Right renal pelvis (tissue), 4 donors: ENCODE results near the gene ADCY9. TPM values are rescaled to one million over a fixed set of nuclear protein-coding genes. Genes with fewer than 3 reads are reported as not detected.
"Not testable (repeated sequence)": the region's sequence is repeated elsewhere in the genome, so short reads cannot be mapped to it uniquely, and the experiment has no call there.

ENCODE experiments used
- DNase-seq, 4 donors: peaks; one replicate each; pipeline ENCODE4 v3.0.0-alpha.2; 2013; ENCODE audit warnings: low read depth in 4 of 4, low spot score in 3 of 4, missing footprints in 1 of 4
- polyA plus RNA-seq, 4 donors: library from polyadenylated mRNA; unstranded; fragments of 120-200 nt; gene quantifications; one replicate each; pipeline ENCODE4 v1.2.1, GENCODE V29; 2013; ENCODE audit not compliant: insufficient read length in 4 of 4

ADCY9 gene
- 10 to 100 TPM in 1 of 4 donors, 1 to 10 TPM in 3; 7.9 to 10.4 (median 9.7) TPM for polyA plus RNA-seq

DNA sequence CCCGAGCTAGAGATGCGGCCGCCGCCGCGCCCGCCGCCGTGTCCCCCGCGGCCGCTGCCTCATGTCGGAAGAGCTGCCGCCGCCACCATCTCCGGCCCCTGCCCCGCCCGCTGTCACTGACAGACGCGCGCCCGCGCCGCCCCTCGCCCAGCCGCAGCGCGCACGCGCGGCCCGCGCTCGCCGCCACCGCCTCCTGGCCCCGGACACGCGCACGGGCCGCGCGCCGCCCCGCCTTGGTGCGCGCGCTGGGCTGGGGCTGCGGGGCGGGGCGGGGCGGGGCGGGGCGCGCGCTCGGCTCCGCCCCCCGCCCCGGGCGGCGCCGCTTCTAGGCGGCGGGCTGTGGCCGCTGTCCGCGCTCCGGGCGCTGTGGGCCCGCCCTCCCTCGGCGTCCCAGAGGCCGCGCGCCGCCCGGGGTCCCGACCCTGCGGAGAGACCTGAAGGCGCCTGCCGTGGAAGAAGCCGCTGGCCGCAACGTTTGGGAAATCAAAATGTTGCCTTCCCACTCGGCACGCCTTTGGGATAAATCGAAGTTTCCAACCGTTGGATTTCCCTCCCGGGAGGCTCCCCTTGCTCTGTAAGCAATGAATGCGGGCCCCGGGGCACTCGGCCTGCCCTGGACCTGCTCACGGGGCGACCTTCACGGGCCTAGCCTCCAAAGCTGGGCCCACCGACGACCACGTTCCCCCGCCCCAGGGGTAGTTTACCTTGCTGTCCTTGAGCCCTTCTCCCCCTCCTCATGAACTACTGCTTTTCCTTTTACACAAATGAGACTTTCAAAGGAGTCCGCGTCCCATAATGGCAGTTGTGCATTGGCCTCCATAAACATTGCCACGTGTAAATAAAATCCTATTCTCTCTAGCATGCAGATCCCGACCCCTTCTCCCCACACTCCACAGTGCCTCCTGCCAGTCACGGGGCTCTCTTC is at the start of gene ADCY9:
Gene ADCY9, minus strand, starts transcription at position 118 of the 925 bp plus-strand sequence. CDS start 1,000 bp downstream, outside the sequence.
- DNase-seq: peak; percentile 47 to 71 (median 63)

DNA sequence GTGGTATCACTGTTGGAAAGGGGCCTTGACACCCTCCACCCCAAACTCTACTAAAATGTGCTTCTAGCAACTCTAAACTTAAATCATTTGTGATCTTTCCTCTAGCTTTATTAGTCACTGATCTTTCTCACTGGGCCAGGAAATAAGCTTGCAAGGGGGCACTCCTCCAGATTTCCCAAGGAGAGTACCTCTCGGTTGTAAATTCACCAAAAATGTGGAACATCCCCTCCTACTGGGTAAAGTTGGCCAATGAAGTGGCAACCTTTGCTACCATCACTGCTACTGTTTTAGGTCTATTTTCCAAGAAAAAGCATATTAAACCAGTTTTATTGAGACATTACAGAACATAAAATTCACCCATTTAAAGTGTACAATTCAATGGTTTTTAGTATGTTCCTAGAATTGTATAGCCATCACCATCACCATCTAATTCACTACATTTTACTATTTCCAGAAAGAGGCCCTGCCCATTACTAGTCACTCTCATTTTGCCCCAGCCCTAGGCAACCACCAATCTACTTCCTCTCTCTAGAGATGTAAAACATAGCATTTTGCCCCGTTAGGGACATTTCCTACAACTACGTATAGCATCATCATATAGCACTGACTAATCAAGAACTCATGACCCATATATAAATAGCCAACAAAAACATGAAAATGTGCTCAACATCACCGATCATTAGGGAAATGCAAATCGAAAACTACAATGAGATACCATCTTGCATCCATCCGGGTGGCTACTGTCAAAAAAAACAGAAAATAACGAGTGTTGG is 44.6 kb upstream of the ADCY9 start:
- no peak for DNase-seq

DNA sequence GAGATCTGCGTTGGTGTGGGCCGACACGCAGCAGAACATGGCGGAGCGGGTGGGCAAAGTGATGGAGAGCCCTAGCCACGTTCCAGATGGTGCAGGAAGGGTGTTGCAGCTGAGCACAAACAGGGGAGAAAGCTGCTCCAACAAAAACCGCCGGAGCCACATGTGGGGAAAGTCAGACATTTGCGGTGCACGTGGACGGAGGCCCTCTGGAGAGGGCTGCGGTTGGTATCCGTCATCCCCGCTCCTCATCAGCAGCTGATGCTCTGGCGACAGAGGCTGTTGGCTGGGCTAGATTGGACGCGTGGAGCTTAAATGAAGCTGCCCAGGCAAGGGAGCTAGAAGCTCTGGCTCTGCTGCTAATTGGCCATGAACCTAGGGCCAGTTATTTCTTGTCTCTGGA is 43.5 kb upstream of the ADCY9 start:
- DNase-seq: no peak

DNA sequence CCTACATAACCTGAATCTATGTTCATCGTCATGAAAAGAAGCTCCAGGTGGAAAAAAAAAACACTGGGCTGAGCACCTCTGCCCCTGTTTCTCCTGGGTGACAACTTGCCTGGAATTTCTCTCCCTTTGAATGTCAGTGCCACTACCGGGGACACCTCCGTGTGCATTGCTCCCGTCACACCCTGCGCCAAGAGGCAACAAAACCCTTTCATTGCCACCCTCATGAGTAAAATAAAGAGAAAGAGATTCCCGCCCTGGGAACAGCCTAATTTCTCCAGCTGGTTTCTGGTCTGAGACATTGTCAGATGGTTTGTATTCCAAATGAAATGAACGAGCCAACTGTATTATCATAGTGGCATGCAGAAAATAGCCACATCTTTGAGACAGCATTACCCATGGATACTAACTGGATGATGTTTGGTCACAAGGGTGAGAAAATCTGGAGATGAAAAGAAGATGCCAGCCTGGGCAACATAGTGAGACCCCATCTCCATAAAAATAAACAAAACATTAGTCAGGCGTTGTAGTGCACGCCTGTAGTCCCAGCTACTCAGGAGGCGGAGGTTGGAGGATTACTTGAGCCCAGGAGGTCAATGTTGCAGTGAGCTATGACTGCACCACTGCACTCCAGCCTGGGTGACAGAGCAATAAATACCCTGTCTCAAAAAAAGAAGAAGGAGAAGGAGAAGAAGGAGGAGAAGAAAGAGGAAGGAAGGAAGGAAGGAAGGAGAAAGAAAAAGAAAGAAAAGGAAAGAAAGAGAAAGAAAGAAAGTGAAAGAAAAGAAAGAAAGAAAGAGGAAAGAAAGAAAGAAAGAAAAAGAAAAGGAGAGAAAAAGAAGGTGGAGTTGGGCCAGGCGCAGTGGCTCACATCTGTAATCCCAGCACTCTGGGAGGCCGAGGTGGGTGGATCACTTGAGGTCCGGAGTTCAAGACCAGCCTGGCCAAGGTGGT is 42.2 kb upstream of the ADCY9 start:
- no peak for DNase-seq

DNA sequence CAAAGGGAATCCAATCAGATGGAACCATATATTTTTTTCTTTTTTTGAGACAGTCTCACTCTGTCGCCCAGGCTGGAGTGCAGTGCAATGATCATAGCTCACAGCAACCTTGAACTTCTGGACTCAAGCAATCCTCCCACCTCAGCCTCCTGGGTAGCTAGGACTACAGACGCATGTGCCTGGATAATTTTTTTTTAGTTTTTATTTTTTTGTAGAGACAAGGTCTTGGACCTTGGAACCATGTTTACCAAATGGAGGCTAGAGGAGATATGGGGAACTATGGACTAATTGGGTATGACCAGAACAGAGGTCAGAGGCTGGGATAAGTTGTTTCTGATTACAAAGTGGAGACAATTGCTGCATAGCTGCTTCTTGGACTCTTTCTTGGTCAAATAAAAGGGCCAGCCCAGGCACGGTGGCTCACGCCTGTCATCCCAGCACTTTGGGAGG is 41.2 kb upstream of the ADCY9 start:
- no peak for DNase-seq

DNA sequence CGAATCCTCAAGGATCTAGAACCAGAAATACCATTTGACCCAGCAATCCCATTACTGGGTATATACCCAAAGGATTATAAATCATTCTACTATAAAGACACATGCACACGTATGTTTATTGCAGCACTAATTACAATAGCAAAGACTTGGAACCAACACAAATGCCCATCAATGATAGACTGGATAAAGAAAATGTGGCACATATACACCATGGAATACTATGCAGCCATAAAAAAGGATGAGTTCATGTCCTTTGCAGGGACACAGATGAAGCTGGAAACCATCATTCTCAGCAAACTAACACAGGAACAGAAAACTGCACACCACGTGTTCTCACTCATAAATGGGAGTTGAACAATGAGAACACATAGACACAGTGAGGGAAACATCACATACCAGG is 40.3 kb upstream of the ADCY9 start:
- DNase-seq: not testable (repeated sequence)

DNA sequence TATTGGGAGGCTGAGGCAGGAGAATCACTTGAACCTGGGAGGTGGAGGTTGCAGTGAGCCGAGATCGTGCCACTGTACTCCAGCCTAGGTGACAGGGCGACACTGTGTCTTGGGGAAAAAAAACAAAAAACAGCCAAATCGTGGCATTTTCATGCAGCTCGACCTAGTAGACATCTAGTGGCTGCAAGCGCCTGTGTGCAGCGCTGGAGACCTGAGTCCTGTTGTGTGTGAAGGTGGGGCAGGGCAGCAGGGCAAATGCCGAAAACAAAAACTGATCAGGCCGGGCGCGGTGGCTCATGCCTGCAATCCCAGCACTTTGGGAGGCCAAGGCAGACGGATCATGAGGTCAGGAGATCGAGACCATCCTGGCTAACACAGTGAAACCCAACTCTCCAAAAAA is 37.1 kb upstream of the ADCY9 start:
- not testable (repeated sequence) for DNase-seq

DNA sequence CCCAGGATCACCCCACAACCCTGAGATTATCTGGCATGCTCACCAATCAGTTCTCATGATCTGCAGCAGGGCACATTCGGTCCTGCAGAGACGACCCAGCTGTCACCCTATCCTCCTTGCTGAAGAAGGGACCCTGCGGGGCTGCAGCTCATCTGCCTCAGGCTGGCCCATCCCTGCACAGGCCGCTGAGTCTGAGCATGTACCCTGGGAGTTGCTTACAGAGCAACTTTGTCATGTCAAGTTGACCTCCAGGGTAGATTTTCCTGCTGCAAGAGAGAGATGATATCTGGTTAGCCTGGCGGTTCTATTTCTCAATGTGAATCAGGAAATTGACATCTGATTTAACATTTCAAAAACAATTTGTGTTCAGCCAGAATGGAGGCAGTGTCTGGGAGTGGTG is 36.0 kb upstream of the ADCY9 start:
- no peak for DNase-seq

DNA sequence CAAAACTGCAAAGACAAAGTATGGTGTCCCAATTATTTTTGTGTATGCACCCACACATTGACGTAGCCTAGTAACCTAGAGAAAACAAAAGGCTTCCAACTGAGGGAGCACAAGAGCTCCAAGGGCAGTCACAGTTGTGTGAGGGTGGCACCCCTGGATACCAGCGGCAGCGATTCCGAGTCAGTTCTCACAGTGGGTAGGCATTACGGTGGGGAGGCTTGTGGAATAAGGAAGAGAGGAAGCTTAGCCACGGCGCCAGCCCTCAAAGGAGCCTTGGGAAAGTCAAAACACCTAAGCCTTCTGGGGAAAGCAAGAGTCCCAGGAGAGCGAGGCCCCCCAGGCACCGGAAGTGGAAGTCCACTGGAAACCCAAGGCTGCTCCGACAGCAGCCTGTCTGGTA is 31.0 kb upstream of the ADCY9 start:
- no peak for DNase-seq

DNA sequence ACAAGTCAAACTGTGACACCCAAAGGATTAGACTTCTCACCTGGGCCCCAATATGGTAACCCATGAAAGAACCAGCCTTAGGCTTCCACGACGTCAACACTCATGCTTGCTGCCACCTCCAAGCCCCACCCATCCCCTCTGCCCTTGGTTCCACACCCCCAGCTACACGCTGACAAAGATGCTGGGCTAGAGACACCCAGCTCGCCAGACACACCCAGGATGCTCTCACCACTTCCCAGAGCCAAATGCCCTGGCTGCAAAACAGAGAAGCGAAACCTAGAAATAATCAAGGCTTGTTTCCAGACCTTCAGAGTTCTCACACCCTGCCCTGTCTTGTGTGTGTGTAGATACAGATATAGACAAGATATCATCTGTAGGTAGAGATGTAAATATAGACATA is 26.0 kb upstream of the ADCY9 start:
- no peak for DNase-seq

DNA sequence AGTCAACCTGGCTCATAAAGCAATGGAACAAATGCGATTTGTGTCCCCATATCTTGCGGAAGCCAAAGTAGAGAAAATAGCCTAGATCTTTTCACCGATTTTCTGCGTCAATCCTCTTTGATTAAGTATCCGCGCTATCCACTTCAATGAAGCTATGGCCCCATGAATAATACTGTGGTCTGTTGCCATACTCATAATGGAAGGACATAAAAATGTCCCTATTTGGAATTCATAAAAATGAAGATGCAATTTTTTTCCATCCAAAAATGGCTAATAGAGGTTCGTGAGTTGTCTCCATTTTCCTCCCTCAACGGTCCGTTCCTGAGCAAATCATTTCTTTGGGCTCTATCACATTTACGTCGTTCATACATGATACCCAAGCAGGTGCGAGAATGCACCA is 25.4 kb upstream of the ADCY9 start:
- no peak for DNase-seq

DNA sequence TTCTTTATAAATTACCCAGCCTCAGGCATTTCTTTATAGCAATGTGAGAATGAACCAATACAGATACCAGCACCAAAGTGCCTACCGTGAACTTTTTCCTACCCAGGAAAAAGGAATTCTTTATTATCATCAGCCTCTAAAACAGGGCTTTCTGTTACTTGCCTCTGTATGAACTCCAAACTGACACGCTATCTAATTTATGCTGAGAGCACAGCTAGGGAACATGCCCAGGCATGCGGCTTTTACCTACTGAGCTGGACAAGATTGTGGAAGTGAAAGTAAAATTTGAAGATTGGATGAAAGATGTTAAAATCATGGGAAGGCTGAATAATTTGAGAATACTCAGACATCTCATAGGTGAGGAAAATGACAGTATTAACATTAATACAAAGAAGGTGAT is 24.4 kb upstream of the ADCY9 start:
- DNase-seq: no peak

DNA sequence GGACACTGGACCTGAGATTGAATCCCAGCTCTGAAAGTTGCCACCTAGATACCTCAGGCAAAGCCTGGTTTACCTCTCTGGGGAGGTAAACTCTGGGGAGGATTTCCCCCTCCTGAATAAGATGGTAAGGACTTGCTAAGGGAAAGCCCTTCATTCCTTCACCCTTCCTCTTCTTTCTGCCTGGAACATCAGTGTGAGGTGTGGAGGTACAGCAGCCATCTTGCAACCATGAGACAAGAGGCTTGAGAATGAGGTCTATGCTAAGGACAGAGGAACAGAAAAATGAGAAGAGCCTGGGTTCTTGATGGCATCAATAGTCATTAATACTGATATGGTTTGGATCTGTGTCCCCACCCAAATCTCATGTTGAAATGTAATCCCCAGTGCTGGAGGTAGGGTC is 23.7 kb upstream of the ADCY9 start:
- no peak for DNase-seq

DNA sequence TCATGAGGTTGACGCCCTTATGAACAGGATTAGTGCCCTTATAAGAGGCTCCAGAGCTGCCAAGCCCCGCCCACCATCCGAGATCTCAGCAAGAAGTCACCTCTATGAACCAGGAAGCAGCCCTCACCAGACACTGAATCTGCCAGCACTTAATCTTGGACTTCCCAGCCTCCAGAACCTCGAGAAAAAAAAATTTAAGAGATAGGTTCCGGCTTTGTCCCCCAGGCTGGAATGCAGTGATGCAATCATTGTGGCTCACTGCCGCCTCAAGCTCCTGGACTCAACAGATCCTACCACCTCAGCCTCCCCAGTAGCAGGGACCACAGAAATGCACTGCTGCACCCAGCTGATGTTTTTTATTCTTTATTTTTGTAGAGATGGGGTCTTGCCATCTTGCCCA is 22.5 kb upstream of the ADCY9 start:
- DNase-seq: no peak

DNA sequence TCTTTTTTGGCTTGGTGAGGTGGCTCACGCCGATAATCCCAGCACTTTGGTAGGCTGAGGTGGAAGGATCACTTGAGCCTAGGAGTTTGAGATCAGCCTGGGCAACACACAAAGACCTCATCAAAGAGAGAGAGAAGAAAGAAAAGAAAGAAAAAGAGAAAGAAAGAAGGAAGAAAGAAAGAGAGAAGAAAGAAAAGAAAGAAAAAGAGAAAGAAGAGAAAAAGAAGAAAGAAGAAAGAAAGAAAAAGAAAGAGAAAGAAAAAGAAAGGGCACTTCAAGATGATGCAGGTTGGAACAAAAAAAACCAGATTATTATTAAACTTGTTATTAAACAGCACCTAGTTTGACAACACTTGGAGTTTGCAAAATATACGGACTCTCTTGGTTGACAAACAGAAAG is 21.2 kb upstream of the ADCY9 start:
- no peak for DNase-seq

DNA sequence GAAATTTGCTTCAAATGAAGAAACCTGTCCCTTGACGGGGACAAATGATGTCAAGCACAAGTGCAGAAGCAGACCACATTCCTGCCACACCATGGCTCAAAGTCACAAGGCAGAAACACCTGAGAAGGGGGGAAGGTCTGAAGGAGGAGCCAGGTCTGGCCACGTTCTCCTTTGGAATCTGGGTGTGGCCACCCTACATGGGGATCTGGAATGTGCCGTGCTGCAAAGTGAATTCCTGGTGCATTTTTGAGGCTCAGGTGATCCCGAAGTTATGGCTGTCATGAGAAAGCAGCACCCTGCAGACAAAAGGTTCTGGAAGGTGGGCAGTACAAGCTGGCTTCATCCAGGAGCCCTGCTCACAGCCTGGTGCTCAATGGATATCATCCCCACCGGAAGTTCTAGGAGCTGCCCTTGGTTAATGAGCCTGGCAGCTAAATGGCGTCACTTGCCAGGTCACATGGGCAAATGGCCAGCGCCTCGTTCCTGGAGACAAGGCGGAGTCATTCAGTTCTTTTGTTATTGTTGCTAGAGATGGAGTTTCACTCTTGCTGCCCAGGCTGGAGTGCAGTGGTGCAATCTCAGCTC is 20.1 kb upstream of the ADCY9 start:
- peak in 1 of 4 donors; percentile 16 for DNase-seq

DNA sequence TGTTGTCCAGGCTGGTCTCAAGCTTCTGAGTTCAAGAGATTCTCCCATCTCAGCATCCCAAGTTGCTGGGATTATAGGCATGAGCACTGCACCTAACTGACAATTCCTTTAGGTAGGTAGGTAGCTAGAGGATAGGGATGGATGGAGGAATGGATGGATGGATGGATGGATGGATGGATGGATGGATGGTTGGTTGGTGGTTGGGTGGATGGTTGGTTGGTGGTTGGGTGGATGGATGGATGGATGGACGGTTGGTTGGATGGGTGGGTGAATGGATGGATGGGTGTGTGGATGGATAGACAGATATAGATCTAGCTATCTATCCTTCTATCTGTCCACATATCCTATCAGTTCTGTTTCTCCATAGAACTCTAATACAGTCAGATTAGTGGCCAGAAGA is 19.3 kb upstream of the ADCY9 start:
- no peak for DNase-seq

DNA sequence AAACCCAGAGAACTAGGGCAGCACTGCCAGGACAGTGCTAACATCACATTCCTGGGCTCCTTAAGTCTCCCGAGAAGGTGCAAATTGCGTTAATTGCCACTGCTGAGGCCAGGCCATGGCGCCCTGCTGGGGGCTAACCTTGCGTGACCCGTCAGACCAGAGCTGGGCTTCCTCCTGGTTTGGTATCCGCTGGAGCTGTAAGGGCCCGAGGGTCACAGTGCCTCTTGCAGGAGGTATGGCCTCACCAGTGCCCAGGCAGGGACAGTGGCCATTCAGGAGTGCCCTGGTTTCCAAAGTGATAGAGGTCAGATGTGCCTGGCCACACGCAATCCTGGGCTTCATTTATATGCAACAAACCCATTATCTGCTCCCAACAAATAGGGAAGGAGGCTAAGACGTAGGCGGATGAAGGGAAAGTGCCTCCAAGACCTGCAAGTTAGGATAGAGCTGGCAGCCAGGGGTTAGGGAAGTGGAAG is 17.7 kb upstream of the ADCY9 start:
- no peak for DNase-seq

DNA sequence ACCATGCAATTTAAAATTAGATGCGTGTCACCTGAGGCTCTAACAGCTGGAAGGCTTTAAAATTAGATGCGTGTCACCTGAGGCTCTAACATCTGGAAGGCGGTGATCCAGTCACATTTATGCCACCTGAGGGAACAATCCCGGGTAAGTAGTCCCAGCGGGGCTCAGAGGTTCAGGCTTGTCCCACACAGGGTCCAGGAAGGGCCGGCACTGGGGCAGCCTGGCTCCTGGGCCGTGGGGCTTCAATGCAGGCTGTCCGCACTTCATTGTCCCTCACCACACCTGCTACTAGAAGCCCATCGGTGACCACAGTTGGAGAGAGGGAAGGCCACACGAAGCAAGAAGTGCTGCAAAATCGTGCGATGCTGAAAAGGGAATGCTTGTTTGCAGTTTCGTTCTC is 15.4 kb upstream of the ADCY9 start:
- DNase-seq: no peak
